NB4 (cell line): ENCODE results near the gene CLBA1.
"Not testable (repeated sequence)": the region's sequence is repeated elsewhere in the genome, so short reads cannot be mapped to it uniquely, and the experiment has no call there.

ENCODE experiments used
- DNase-seq: peaks from one replicate; pipeline ENCODE4 v3.0.0; 2010; ENCODE audit warnings: low read depth
- H3K4me3 ChIP-seq: one replicate; pipeline ENCODE4 v1.5.1; 2011; ENCODE audit warnings: mild to moderate bottlenecking, low read depth, low read length, moderate library complexity
- CTCF ChIP-seq: IDR thresholded peaks from one replicate; pipeline ENCODE4 v1.5.1; 2012; ENCODE audit warnings: low read depth, low read length
- MAX ChIP-seq: IDR thresholded peaks from 2 replicates; pipeline ENCODE4 v1.6.1; 2011; ENCODE audit warnings: low read depth, low read length
- MYC ChIP-seq: IDR thresholded peaks from 2 replicates; pipeline ENCODE4 v1.6.1; 2011; ENCODE audit warnings: low read depth, low read length
- POLR2A ChIP-seq: IDR thresholded peaks from 2 replicates; pipeline ENCODE4 v1.6.1; 2011; ENCODE audit warnings: mild to moderate bottlenecking; ENCODE audit not compliant: insufficient read length; ENCODE audit errors: extremely low read depth

The CLBA1 gene

GRCh38 chr14:104945266-104945665 is 40.3 kb upstream of the CLBA1 start:
- not testable (repeated sequence) for H3K4me3 ChIP-seq, DNase-seq

GRCh38 chr14:104945986-104946965 is 39.3 kb upstream of the CLBA1 start:
- not testable (repeated sequence) for DNase-seq, H3K4me3 ChIP-seq

- DNase-seq, H3K4me3 ChIP-seq: not testable (repeated sequence)
Measured at GRCh38 chr14:104947201-104947600, 38.4 kb upstream of the CLBA1 start.

- not testable (repeated sequence) for H3K4me3 ChIP-seq
Measured at GRCh38 chr14:104947881-104948735, 37.5 kb upstream of the CLBA1 start.

GRCh38 chr14:104948736-104949031 is 36.9 kb upstream of the CLBA1 start:
- no peak for TF ChIP-seq MAX
- H3K4me3 ChIP-seq, result no peak overlapping the region
- DNase-seq, result no peak

More at GRCh38 chr14:104947881-104948735, 37.5 kb upstream of the CLBA1 start:
- DNase-seq, result not testable (repeated sequence)

GRCh38 chr14:104949406-104949955 is 36.1 kb upstream of the CLBA1 start:
- not testable (repeated sequence) for H3K4me3 ChIP-seq, DNase-seq

- TF ChIP-seq MAX (no peak), POLR2A (no peak), MYC (no peak), CTCF (no peak)
- no peak overlapping the region for H3K4me3 ChIP-seq
- DNase-seq, result no peak
Measured at GRCh38 chr14:104950021-104950420, 35.6 kb upstream of the CLBA1 start.

- H3K4me3 ChIP-seq, result not testable (repeated sequence)
Measured at GRCh38 chr14:104950701-104951100, 34.9 kb upstream of the CLBA1 start.

GRCh38 chr14:104951863-104952657 is 33.5 kb upstream of the CLBA1 start:
- H3K4me3 ChIP-seq, DNase-seq: not testable (repeated sequence)

More at GRCh38 chr14:104950701-104951100, 34.9 kb upstream of the CLBA1 start:
- DNase-seq, result not testable (repeated sequence)

- TF ChIP-seq CTCF (no peak), POLR2A (no peak), MAX (no peak), MYC (no peak)
- DNase-seq, result no peak
- no peak overlapping the region for H3K4me3 ChIP-seq
Measured at GRCh38 chr14:104953097-104953496, 32.5 kb upstream of the CLBA1 start.
